HUDEP-2 (cell line): ENCODE results near the gene GSTO1.

ENCODE experiments used
- DNase-seq, 76 experiments: peaks; one replicate each; lab custom pipeline; 2025; ENCODE audit not compliant: unreplicated experiment in 76 of 76; lab: John Stamatoyannopoulos, UW

Gene GSTO1

GRCh38 chr10:104273899-104274575, 19.3 kb downstream of the GSTO1 start:
- peak in 15 of 76 experiments; percentile 7 to 38 (median 20) for DNase-seq

DNA sequence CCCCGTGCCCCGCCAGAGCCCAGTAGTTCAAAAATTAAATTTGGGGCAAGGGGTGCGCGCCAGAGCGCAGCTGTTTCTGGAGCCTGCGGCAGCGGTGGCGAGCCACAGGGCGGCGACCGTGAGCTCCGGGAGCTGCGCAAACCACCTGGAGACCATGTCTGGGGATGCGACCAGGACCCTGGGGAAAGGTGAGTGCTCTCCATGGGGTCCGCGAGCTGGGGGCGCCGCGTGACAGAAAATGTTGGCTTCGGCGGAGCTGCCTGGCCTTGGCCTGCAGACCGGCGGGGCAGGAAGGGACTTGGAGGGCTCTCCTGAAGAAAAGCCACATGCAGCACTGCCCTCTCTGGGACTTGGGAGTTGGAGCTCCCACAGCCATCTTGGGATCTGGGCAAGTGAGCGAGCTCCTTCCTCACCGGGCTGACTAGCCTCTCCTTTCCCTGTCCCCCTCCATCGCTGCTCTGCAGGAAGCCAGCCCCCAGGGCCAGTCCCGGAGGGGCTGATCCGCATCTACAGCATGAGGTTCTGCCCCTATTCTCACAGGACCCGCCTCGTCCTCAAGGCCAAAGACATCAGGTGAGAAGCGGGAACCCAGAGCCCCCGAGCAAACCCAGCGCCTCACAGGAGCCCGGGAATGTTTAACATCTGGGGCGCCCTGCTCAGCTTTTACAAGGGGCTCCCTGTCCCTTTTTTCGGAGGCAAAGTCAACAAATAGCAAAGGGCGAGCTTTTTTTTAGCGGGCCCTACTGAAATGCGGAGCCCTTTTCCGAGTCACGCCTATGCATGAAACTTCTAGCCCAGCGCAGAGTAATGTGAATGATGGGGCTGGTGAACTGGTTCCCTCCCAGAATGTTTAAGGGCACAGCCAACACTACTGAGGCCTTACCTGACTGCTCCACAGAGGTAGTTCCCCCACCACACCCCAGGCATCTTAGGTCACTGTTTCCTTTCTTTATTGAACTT, 20.4 kb downstream of the GSTO1 start:
- peak in 58 of 76 experiments; percentile 10 to 70 (median 41) for DNase-seq

- no peak for DNase-seq
These were observed 21.5 kb downstream of the GSTO1 start for GRCh38 chr10:104276192-104276591.

DNA sequence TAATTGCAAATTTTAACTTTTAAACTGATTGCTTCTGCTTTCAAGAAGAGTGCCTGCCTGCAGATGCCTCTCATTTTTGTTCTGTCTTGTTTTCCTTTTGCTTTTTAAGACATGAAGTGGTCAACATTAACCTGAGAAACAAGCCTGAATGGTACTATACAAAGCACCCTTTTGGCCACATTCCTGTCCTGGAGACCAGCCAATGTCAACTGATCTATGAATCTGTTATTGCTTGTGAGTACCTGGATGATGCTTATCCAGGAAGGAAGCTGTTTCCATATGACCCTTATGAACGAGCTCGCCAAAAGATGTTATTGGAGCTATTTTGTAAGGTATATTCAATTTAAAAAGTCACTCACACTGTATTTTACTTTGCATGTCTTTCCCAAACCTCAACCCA, 23.1 kb downstream of the GSTO1 start:
- no peak for DNase-seq

- DNase-seq = no peak
These were observed 25.0 kb downstream of the GSTO1 start for GRCh38 chr10:104279550-104280259.

DNA sequence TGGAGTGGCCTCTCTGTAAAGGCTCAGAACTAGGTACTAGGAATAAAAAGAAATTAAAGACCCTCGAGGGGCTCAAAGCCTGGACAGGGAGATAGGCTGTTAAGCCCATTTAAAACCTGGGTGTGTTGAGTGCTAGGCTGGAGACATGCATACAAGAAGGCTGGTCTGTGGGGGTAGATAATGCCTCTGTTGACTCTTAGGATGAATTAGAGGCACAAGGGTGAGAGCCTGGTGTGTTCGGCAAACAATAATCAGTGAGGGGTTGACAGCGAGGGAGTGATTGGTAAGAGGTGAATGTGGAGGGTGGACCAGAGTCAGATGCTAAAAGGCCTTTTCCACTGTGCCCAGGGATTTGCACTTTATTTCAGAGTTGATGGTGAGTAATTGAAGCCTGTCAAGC, 27.0 kb downstream of the GSTO1 start:
- DNase-seq = no peak

GRCh38 chr10:104284846-104285245, 30.2 kb downstream of the GSTO1 start:
- no peak for DNase-seq

- DNase-seq = no peak
These were observed 32.2 kb downstream of the GSTO1 start for GRCh38 chr10:104286939-104287338.

DNA sequence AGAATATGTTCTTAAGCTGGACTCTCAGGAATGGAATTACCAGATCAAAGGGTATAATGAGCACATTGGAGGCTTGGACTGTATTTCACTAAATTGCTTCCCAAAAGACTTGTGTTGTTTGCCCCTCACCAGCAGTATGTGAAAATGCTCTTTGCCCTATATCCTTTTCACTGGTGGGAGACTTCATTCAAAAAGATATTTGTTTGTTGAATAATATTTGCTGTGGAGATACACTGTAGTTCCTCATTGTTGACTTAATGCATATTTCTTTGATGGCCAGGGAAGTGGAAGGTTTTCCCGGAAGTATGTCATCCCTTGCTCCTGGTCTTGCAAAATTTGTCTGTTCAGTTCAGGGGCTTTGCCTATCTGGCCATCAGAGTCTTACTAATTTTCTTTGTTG, 33.7 kb downstream of the GSTO1 start:
- DNase-seq = no peak

DNA sequence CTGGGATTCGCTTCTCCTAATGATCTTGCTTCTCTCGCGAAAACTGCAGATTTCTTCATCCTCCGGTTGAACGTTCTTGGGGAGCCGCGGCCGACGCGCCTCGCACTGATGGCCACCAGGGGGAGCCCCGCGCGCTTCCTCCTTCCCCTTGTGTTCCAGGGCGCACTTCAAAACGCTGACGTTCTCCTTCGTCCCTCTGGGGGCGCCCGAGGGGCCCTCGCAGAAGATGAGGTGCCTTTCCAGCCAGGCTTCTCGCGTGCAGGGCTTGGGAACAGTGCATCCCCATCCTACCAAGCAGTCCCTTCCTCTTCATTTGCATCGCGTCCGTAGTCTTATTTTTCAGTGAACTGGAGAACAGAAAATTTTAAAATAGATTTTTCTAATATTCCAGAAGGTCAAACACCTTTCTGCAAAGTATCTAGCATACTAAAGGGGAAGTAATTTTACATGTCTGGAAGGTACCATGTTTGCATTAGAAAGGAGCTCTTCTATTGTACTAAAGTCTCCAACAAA, 36.8 kb downstream of the GSTO1 start:
- peak in 73 of 76 experiments; percentile 21 to 89 (median 73) for DNase-seq

DNA sequence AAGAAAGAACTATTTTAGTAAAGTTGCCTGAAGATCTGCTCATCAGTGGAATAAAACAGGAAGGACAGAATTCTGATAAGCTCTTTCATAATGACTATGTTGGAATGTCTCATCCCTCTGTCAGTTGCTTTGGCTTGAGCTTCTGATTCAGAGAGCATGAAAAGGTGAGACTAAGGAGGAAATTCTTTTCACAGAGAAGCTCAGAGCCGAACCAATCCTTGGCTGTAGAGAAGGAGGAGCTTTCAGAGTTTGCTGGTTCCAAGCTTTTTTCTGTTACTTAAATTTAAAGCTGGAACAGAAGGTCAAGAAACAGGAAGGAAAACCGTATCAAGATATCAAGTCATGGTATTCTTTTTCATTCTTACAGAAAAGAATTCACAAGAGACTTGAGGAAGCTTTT, 38.3 kb downstream of the GSTO1 start:
- no peak for DNase-seq

DNA sequence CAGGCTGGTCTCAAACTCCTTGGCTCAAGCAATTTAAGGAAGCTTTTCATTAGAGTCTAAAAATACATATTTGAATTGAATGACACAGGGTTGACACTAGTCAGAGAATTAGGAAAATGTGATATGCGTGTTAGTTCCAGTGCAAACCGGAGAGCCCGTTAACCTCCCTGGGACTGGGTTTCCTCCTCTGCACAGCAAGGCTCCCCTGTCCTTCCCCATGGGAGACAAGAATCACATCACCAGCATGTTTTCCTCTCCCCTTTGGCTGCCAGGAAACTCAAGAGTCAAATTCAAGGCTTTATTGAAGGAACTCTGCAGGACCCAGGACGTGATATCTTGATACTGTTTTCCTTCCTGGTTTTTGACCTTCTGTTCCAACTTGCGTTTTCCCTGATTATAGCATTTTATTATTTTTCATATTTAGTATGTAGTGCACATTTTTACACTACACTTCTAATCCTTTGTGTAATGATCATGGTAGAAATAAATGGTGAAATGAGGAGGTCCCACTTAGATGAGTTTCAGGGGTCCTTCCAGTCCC, 39.2 kb downstream of the GSTO1 start:
- no peak for DNase-seq

DNA sequence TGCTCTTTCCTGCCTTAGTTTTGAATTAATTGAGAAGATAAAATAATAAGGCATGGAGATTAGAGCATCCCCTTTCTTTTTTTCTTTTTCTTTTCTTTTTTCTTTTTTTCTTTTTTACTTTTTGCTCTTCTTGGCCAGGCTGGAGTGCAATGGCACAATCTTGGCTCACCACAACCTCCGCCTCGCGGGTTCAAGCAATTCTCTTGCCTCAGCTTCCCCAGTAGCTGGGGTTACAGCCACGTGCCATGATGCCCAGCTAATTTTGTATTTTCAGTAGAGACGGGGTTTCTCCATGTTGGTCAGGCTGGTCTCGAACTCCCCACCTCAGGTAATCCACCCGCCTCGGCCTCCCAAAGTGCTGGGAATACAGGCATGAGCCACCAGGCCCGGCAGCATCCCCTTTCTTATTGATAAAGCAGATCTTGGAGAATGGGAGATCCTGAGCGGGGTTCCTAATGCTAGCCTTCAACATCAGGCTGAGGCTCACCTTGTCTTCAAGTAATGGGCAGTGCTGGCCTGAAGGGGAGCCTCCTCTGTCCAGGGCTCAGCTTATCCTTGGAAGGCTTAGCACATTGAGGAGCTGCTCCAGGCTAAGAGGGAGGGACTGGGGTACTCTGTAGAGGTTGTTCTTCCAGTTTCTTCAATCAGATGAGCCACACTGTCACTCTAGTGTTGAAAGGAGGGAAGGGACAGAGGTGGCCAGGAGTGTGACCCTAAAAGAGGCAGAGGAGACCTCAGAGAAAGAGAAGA, 42.2 kb downstream of the GSTO1 start:
- no peak for DNase-seq

- peak in 26 of 76 experiments; percentile 5 to 52 (median 20) for DNase-seq
These were observed 43.3 kb downstream of the GSTO1 start for GRCh38 chr10:104297697-104298660.

DNA sequence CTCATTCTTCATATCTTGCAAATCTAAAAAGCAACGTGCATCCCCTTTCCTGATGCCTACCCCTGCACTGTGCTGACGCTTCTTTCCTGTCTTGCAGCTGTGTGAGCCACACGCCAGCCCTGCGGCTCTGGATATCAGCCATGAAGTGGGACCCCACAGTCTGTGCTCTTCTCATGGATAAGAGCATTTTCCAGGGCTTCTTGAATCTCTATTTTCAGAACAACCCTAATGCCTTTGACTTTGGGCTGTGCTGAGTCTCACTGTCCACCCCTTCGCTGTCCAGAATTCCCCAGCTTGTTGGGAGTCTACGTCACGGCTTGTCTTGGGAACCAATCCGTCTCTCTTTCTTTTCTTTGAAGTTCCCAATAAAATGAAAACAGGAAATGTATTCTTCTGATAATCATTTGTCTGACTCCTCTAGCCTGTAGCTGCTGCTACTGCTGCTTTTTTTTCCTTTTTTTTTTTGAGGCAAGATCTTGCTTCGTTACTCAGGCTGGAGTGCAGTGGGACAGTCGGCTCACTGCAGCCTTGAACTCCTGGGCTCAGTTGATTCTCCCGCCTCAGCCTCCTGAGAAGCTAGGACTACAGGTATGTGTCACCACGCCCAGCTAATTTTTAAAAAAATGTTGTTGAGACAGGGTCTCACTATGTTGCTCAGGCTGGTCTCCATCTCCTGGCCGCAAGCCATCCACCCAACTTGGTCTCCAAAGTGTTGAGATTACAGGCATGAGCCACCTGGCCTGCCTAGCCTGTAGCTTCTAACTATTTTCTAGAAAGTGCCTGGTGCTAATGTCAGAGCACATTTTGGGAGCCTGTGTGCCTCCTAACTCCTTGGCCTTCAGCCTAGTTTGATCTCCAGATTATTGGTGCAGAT, 44.6 kb downstream of the GSTO1 start:
- DNase-seq = no peak

- DNase-seq = no peak
These were observed 45.5 kb downstream of the GSTO1 start for GRCh38 chr10:104300002-104300735.

DNA sequence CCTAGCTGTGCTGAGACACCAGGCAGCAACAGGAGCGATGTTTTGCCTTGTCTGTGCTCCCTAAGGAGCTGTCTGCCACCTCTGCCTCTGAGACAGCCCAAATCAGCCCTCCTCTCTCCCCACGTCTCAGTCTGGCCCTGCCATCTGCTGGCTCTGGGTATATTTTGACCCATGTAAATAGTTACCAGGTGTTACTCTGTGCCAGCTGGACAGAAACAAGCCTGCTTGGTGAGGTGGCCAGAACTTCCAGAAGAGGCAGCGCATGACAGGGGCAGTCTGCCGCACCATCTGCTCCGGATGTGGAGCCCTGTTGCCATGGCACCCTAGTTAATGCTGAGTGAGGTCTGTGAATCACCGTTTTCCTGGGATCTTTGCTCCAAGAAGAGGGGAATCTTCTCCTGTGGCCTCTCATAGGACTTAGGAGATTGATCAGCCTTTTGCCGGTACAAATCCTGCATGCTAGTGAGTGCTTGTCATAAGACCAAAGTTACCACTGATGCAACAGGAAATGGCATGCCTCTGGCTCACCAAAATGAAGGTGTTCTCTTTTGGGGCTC, 46.1 kb downstream of the GSTO1 start:
- no peak for DNase-seq
